Measurements from ENCODE around the gene NR2F1. TPM values are rescaled to one million over a fixed set of nuclear protein-coding genes. Genes with fewer than 3 reads are reported as not detected.
"Not testable (repeated sequence)": the region's sequence is repeated elsewhere in the genome, so short reads cannot be mapped to it uniquely, and the experiment has no call there.

The NR2F1 gene
- total RNA-seq: 10 to 100 TPM in 1 of 4 donors, 1 to 10 TPM in 3; 1.9 to 26.3 (median 3.7) TPM

- no peak for DNase-seq
- Histone ChIP-seq H3K4me3 (peak within 1 kb of the TSS; percentile 51 to 76 (median 57)), H3K27ac (peak within 1 kb of the TSS; percentile 66 to 91 (median 80)), H3K36me3 (no peaks in the 10 kb centered on the region), H3K27me3 (peaks cover 8 to 98% (median 15%) of the 10 kb centered on the region in 4 donors), H3K4me1 (peaks cover 14 to 64% (median 18%) of the 10 kb centered on the region in 3 donors), H3K9me3 (no peaks in the 10 kb centered on the region)
- WGBS, 2 donors: 5 to 6% methylated on average over 21 of the region's 21 CpGs
- TF ChIP-seq POLR2A (IDR thresholded peaks at IDR 0.05) (peak in 2 of 4 donors; percentile 10 to 43), CTCF (IDR thresholded peaks at IDR 0.05) (peak in 4 of 6 experiments; percentile 31 to 96 (median 76))
- intact Hi-C loops (cut with DNase I): loop anchor here (10.0 kb wide), 1 partner anchor 222 kb away; no protein-coding TSS in a partner anchor
These were observed at the start of gene NR2F1 for GRCh38 chr5:93582677-93583438. Gene NR2F1 (plus strand): TSS chr5:93583222. CDS start chr5:93585024, 1,802 bp downstream.

GRCh38 chr5:93545872-93546271, 37.1 kb upstream of the NR2F1 start:
- Histone ChIP-seq H3K27me3 (no peaks in the 10 kb centered on the region), H3K4me3 (no peak overlapping the region), H3K27ac (no peak overlapping the region), H3K36me3 (no peaks in the 10 kb centered on the region), H3K9me3 (no peaks in the 10 kb centered on the region), H3K4me1 (no peaks in the 10 kb centered on the region)
- intact Hi-C loops (cut with DNase I): no loop called here
- DNase-seq: no peak
- no peak for TF ChIP-seq CTCF (IDR thresholded peaks at IDR 0.05)
- 70 to 71% methylated on average over 4 of the region's 4 CpGs for WGBS, 2 donors

- H3K36me3 ChIP-seq; H3K4me3 ChIP-seq; intact Hi-C loops (cut with DNase I); H3K27me3 ChIP-seq; DNase-seq; H3K9me3 ChIP-seq; H3K4me1 ChIP-seq; H3K27ac ChIP-seq: not testable (repeated sequence)
- WGBS, 2 donors: 90 to 95% methylated on average over 3 of the region's 3 CpGs
These were observed 33.4 kb upstream of the NR2F1 start for GRCh38 chr5:93549594-93549993.

GRCh38 chr5:93557021-93557604, 25.9 kb upstream of the NR2F1 start:
- no peaks in the 10 kb centered on the region for H3K27me3 ChIP-seq
- no peaks in the 10 kb centered on the region for H3K9me3 ChIP-seq
- H3K4me1 ChIP-seq: no peaks in the 10 kb centered on the region
- TF ChIP-seq CTCF (IDR thresholded peaks at IDR 0.05) (no peak), POLR2A (IDR thresholded peaks at IDR 0.05) (no peak)
- 82 to 91% methylated on average over 2 of the region's 2 CpGs for WGBS, 2 donors
- DNase-seq: no peak
- intact Hi-C loops (cut with DNase I): no loop called here
- H3K36me3 ChIP-seq: no peaks in the 10 kb centered on the region
- no peak overlapping the region for H3K4me3 ChIP-seq
- H3K27ac ChIP-seq: no peak overlapping the region

- no peaks in the 10 kb centered on the region for H3K36me3 ChIP-seq
- DNase-seq: no peak
These were observed 16.9 kb upstream of the NR2F1 start for GRCh38 chr5:93566091-93566490.

More at GRCh38 chr5:93566091-93566490, 16.9 kb upstream of the NR2F1 start:
- H3K4me3 ChIP-seq: no peak overlapping the region
- no peaks in the 10 kb centered on the region for H3K9me3 ChIP-seq
- H3K27me3 ChIP-seq: peaks cover 0 to 33% (median 3%) of the 10 kb centered on the region in 4 donors
- H3K27ac ChIP-seq: no peak overlapping the region
- intact Hi-C loops (cut with DNase I): no loop called here
- no peak for TF ChIP-seq CTCF (IDR thresholded peaks at IDR 0.05)
- TF ChIP-seq POLR2A (IDR thresholded peaks at IDR 0.05): no peak
- H3K4me1 ChIP-seq: peaks cover 3 to 16% (median 8%) of the 10 kb centered on the region in 3 donors

All from esophagus squamous epithelium (tissue), 5 donors.